H1 (cell line): ENCODE measurements around the gene NDUFAF7. TPM values are rescaled to one million over a fixed set of nuclear protein-coding genes. Genes with fewer than 3 reads are reported as not detected.

Source experiments
- ASH2L ChIP-seq: fragments of 200-600, 300-600 bp; sonication (generic); IDR thresholded peaks from one replicate; pipeline ENCODE4 v1.7.1; 2017; ENCODE audit warnings: low read length
- CBX5 ChIP-seq: fragments of 300-800, 300-1000 bp; sonication (generic); IDR thresholded peaks from 2 replicates; pipeline ENCODE4 v1.7.1; 2016; ENCODE audit warnings: antibody characterized with exemption, low read length, low read depth
- HDAC2 ChIP-seq, 2 experiments: fragments of 300-600 bp in 1 of 2; sonication (generic) in 1 of 2; IDR thresholded peaks; 2 replicates each; pipeline ENCODE4 v1.6.1; 2011 to 2012; ENCODE audit warnings: low read depth in 2 of 2, low read length in 2 of 2, mild to moderate bottlenecking in 2 of 2, moderate library complexity in 2 of 2, borderline replicate concordance in 1 of 2, inconsistent platforms in 1 of 2
- TAF7 ChIP-seq: optimal IDR thresholded peaks from 2 replicates; pipeline ENCODE3; 2011; ENCODE audit warnings: low read depth, mild to moderate bottlenecking, inconsistent platforms, low read length, moderate library complexity, borderline replicate concordance
- polyA plus RNA-seq, 7 experiments: library from polyadenylated mRNA; depleted of rRNA in 3 of 7; stranded (reverse) in 5 of 7; unstranded in 2 of 7; fragments of >200 nt in 5 of 7; fragments of 200-250 nt in 2 of 7; gene quantifications; 1 replicate in 5 of 7; 2 replicates in 1 of 7; 4 replicates in 1 of 7; pipeline versions ENCODE4 v1.2.1 to v1.2.3, GENCODE V29; 2011 to 2013; ENCODE audit warnings: missing spikeins in 2 of 7, mixed read lengths in 2 of 7
- total RNA-seq: library from RNA; stranded (reverse); fragmentation: NEBNext Ultra II Directional; extraction: Animal tissue kit (Norgen Biotek cat#: 25700); gene quantifications from 2 replicates; pipeline ENCODE4 v1.2.1, GENCODE V29; 2021

NDUFAF7 gene
- total and polyA plus RNA-seq, 2 of the 8 experiments (the other 6 are each of a cell fraction or from before 2014, with no cell fraction given) = 50.2 to 56.0 TPM

DNA sequence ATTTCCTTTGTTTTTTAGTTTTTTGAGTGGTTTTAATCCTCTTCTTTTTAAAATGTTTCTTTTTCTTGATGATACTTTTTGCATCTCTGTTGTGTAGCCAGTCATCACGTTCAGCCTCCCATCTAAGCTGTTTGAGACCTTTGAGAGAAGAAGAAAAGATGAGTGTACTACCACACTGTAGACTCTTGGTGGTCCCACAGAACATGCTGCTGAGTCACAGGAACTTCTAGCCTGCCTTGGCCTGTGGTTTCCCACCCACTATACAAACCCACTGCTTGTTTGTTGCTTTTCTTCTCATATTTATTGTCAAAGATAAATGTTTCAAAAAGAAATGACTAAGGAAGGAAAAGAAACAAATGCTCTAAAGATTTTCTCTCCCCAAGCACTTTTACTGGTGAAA is 29.7 kb upstream of the NDUFAF7 start (continued):
- TF ChIP-seq HDAC2 (IDR thresholded peaks at IDR 0.05; ENCODE audit: borderline replicate concordance in 1 of 2, low read depth in 2 of 2, low read length in 2 of 2) (no peak), ASH2L (no peak), TAF7 (no peak), CBX5 (no peak)
